CD4-positive, alpha-beta memory T cell (primary cell): ENCODE data around the gene IL6ST. TPM values are rescaled to one million over a fixed set of nuclear protein-coding genes. Genes with fewer than 3 reads are reported as not detected.

ENCODE experiments used
- CTCF ChIA-PET: fragments of 350-600 bp; sonication (Branson Sonifier 250); formaldehyde crosslinking; loops from one replicate; lab custom pipeline; 2021; ENCODE audit warnings: inconsistent platforms; ENCODE audit not compliant: partially characterized antibody; lab: Charles Lee
- POLR2A ChIA-PET: fragments of 350-600 bp; sonication (Branson Sonifier 250); formaldehyde crosslinking; loops from one replicate; lab custom pipeline; 2021; ENCODE audit not compliant: partially characterized antibody; lab: Charles Lee
- DNase-seq, 5 donors: peaks; one replicate each; pipeline versions ENCODE4 v3.0.0 to v3.0.0-alpha.2; 2020 to 2022; ENCODE audit warnings: mixed read lengths in 1 of 5
- H3K27ac ChIP-seq: one replicate; pipeline ENCODE4 v1.7.0; 2013; ENCODE audit warnings: low read depth, low read length
- H3K27me3 ChIP-seq: 2 replicates; pipeline ENCODE4 v1.7.0; 2013; ENCODE audit warnings: mild to moderate bottlenecking, low read length, moderate library complexity; ENCODE audit not compliant: insufficient read depth
- H3K36me3 ChIP-seq: 2 replicates; pipeline ENCODE4 v1.7.0; 2013; ENCODE audit warnings: mild to moderate bottlenecking, low read length, moderate library complexity; ENCODE audit not compliant: insufficient read depth
- H3K4me1 ChIP-seq: 2 replicates; pipeline ENCODE4 v1.7.0; 2013; ENCODE audit warnings: mild to moderate bottlenecking, low read length, moderate library complexity; ENCODE audit not compliant: insufficient read depth
- H3K4me3 ChIP-seq, 2 donors: one replicate each; pipeline ENCODE4 v1.7.0; 2013; ENCODE audit warnings: low read length in 2 of 2, mild to moderate bottlenecking in 1 of 2
- H3K9me3 ChIP-seq, 2 donors: one replicate each; pipeline ENCODE4 v1.7.0; 2013; ENCODE audit warnings: low read length in 2 of 2, control low read depth in 1 of 2; ENCODE audit not compliant: control insufficient read depth in 1 of 2
- H3K27ac Mint-ChIP-seq, 7 donors: one replicate each; pipeline ENCODE4 v1.8.0; 2020 to 2021; ENCODE audit warnings: mixed read lengths in 7 of 7, mild to moderate bottlenecking in 6 of 7, inconsistent platforms in 3 of 7, moderate library complexity in 3 of 7
- H3K27me3 Mint-ChIP-seq, 2 donors: one replicate each; pipeline ENCODE4 v1.8.0; 2020 to 2021; ENCODE audit warnings: mixed read lengths in 2 of 2
- H3K36me3 Mint-ChIP-seq, 2 donors: one replicate each; pipeline ENCODE4 v1.8.0; 2020 to 2021; ENCODE audit warnings: mixed read lengths in 2 of 2, inconsistent platforms in 1 of 2, mild to moderate bottlenecking in 1 of 2
- H3K4me1 Mint-ChIP-seq, 4 donors: one replicate each; pipeline ENCODE4 v1.8.0; 2020 to 2021; ENCODE audit warnings: mixed read lengths in 4 of 4, mild to moderate bottlenecking in 1 of 4
- H3K4me3 Mint-ChIP-seq, 8 donors: one replicate each; pipeline ENCODE4 v1.8.0; 2020 to 2021; ENCODE audit warnings: mixed read lengths in 8 of 8, mild to moderate bottlenecking in 7 of 8, moderate library complexity in 6 of 8, inconsistent platforms in 3 of 8
- H3K9me3 Mint-ChIP-seq, 8 donors: one replicate each; pipeline ENCODE4 v1.8.0; 2020 to 2021; ENCODE audit warnings: mixed read lengths in 8 of 8, mild to moderate bottlenecking in 5 of 8, inconsistent platforms in 3 of 8, moderate library complexity in 1 of 8
- intact Hi-C: fragments of 100-400 bp; cut with micrococcal nuclease; formaldehyde crosslinking; loops from one replicate; pipeline ENCODE4 v1.15.1; 2023
- polyA plus RNA-seq, 2 donors: library from polyadenylated mRNA; unstranded; fragments of 300-500 nt; fragmentation: Illumina TruSeq; gene quantifications; one replicate each; pipeline ENCODE4 v1.2.3, GENCODE V29; 2021
- total RNA-seq, 2 experiments: library from RNA; stranded (reverse); gene quantifications; one replicate each; pipeline ENCODE4 v1.2.3, GENCODE V29; 2021

The IL6ST gene
- total and polyA plus RNA-seq, 4 experiments from 2014 or later = 26.3 to 180 (median 110) TPM

- Histone ChIP-seq H3K9me3 (no peaks in the 10 kb centered on the region), H3K27ac (no peak overlapping the region), H3K4me1 (peaks cover 28% of the 10 kb centered on the region), H3K27me3 (no peaks in the 10 kb centered on the region), H3K36me3 (no peaks in the 10 kb centered on the region), H3K4me3 (no peak overlapping the region)
- no peaks in the 10 kb centered on the region for H3K9me3 Mint-ChIP-seq
- intact Hi-C loops = no loop called here
- no peak overlapping the region for H3K4me3 Mint-ChIP-seq
- CTCF ChIA-PET = no interaction called here
- no peaks in the 10 kb centered on the region for H3K36me3 Mint-ChIP-seq
- H3K4me1 Mint-ChIP-seq = peaks cover 15 to 40% (median 29%) of the 10 kb centered on the region in 4 donors
- H3K27ac Mint-ChIP-seq = no peak overlapping the region
- POLR2A ChIA-PET = no interaction called here
- peaks cover 2% of the 10 kb centered on the region in 2 donors for H3K27me3 Mint-ChIP-seq
- no peak for DNase-seq
Observed at GRCh38 chr5:55900776-55901175, 94.0 kb downstream of the IL6ST start.

GRCh38 chr5:55900068-55900467 is 94.7 kb downstream of the IL6ST start:
- intact Hi-C loops = no loop called here
- Histone ChIP-seq H3K9me3 (no peaks in the 10 kb centered on the region), H3K4me3 (no peak overlapping the region), H3K27me3 (no peaks in the 10 kb centered on the region), H3K27ac (no peak overlapping the region), H3K4me1 (peaks cover 27% of the 10 kb centered on the region), H3K36me3 (no peaks in the 10 kb centered on the region)
- ChIA-PET POLR2A (no interaction called here), CTCF (no interaction called here)
- Mint-ChIP-seq H3K36me3 (no peaks in the 10 kb centered on the region), H3K27me3 (peaks cover 2% of the 10 kb centered on the region in 2 donors), H3K9me3 (no peaks in the 10 kb centered on the region), H3K4me1 (peaks cover 13 to 32% (median 23%) of the 10 kb centered on the region in 4 donors), H3K27ac (no peak overlapping the region), H3K4me3 (no peak overlapping the region)
- DNase-seq = no peak

GRCh38 chr5:55899344-55899743 is 95.4 kb downstream of the IL6ST start:
- ChIA-PET POLR2A (no interaction called here), CTCF (no interaction called here)
- peaks cover 13 to 29% (median 22%) of the 10 kb centered on the region in 4 donors for H3K4me1 Mint-ChIP-seq
- H3K27me3 Mint-ChIP-seq = peaks cover 2% of the 10 kb centered on the region in 2 donors
- peak overlapping the region in 1 of 7 donors; percentile 24 for H3K27ac Mint-ChIP-seq
- no peak for DNase-seq
- Histone ChIP-seq H3K4me1 (peaks cover 27% of the 10 kb centered on the region), H3K36me3 (no peaks in the 10 kb centered on the region), H3K4me3 (no peak overlapping the region), H3K9me3 (no peaks in the 10 kb centered on the region), H3K27me3 (no peaks in the 10 kb centered on the region), H3K27ac (no peak overlapping the region)
- intact Hi-C loops = no loop called here
- no peaks in the 10 kb centered on the region for H3K9me3 Mint-ChIP-seq
- H3K36me3 Mint-ChIP-seq = no peaks in the 10 kb centered on the region
- H3K4me3 Mint-ChIP-seq = no peak overlapping the region

- no peaks in the 10 kb centered on the region for H3K27me3 ChIP-seq
- no peaks in the 10 kb centered on the region for H3K9me3 ChIP-seq
- no peak overlapping the region for H3K27ac ChIP-seq
- intact Hi-C loops = no loop called here
- no peaks in the 10 kb centered on the region for H3K36me3 Mint-ChIP-seq
- ChIA-PET CTCF (no interaction called here), POLR2A (no interaction called here)
- H3K4me3 ChIP-seq = no peak overlapping the region
- H3K36me3 ChIP-seq = no peaks in the 10 kb centered on the region
- H3K9me3 Mint-ChIP-seq = no peaks in the 10 kb centered on the region
- peaks cover 13% of the 10 kb centered on the region for H3K4me1 ChIP-seq
- peak in 3 of 5 donors; percentile 9 to 31 (median 12) for DNase-seq
- H3K27me3 Mint-ChIP-seq = peaks cover 2% of the 10 kb centered on the region in 2 donors
- peak overlapping the region in 1 of 7 donors; percentile 38 for H3K27ac Mint-ChIP-seq
- H3K4me3 Mint-ChIP-seq = peak overlapping the region in 1 of 8 donors; percentile 58
- H3K4me1 Mint-ChIP-seq = peaks cover 2 to 15% (median 10%) of the 10 kb centered on the region in 4 donors
Observed at GRCh38 chr5:55897905-55898304, 96.9 kb downstream of the IL6ST start.

- H3K9me3 Mint-ChIP-seq = no peaks in the 10 kb centered on the region
- Histone ChIP-seq H3K4me3 (no peak overlapping the region), H3K4me1 (peaks cover 9% of the 10 kb centered on the region), H3K9me3 (no peaks in the 10 kb centered on the region), H3K27me3 (no peaks in the 10 kb centered on the region), H3K36me3 (no peaks in the 10 kb centered on the region), H3K27ac (no peak overlapping the region)
- intact Hi-C loops = no loop called here
- H3K27ac Mint-ChIP-seq = peak overlapping the region in 1 of 7 donors; percentile 38
- CTCF ChIA-PET = no interaction called here
- POLR2A ChIA-PET = no interaction called here
- DNase-seq = no peak
- H3K4me3 Mint-ChIP-seq = peak overlapping the region in 4 of 8 donors; percentile 19 to 58 (median 43)
- peaks cover 2% of the 10 kb centered on the region in 2 donors for H3K27me3 Mint-ChIP-seq
- no peaks in the 10 kb centered on the region for H3K36me3 Mint-ChIP-seq
- H3K4me1 Mint-ChIP-seq = peaks cover 0 to 14% (median 8%) of the 10 kb centered on the region in 4 donors
Observed at GRCh38 chr5:55897206-55897894, 97.4 kb downstream of the IL6ST start.

GRCh38 chr5:55896663-55897062 is 98.1 kb downstream of the IL6ST start:
- H3K9me3 ChIP-seq = no peaks in the 10 kb centered on the region
- H3K27ac ChIP-seq = no peak overlapping the region
- Mint-ChIP-seq H3K4me1 (peaks cover 0 to 14% (median 8%) of the 10 kb centered on the region in 4 donors), H3K36me3 (no peaks in the 10 kb centered on the region), H3K9me3 (no peaks in the 10 kb centered on the region), H3K27ac (no peak overlapping the region), H3K4me3 (peak overlapping the region in 1 of 8 donors; percentile 35), H3K27me3 (peaks cover 2% of the 10 kb centered on the region in 2 donors)
- DNase-seq = no peak
- POLR2A ChIA-PET = no interaction called here
- no peak overlapping the region for H3K4me3 ChIP-seq
- H3K27me3 ChIP-seq = no peaks in the 10 kb centered on the region
- no peaks in the 10 kb centered on the region for H3K36me3 ChIP-seq
- intact Hi-C loops = no loop called here
- peaks cover 9% of the 10 kb centered on the region for H3K4me1 ChIP-seq
- CTCF ChIA-PET = no interaction called here

- Mint-ChIP-seq H3K36me3 (no peaks in the 10 kb centered on the region), H3K27me3 (peaks cover 2% of the 10 kb centered on the region in 2 donors), H3K27ac (no peak overlapping the region), H3K4me1 (peaks cover 0 to 14% (median 8%) of the 10 kb centered on the region in 4 donors), H3K4me3 (no peak overlapping the region), H3K9me3 (no peaks in the 10 kb centered on the region)
- H3K9me3 ChIP-seq = no peaks in the 10 kb centered on the region
- no peak overlapping the region for H3K27ac ChIP-seq
- intact Hi-C loops = no loop called here
- no peaks in the 10 kb centered on the region for H3K27me3 ChIP-seq
- peaks cover 9% of the 10 kb centered on the region for H3K4me1 ChIP-seq
- no peak overlapping the region for H3K4me3 ChIP-seq
- ChIA-PET CTCF (no interaction called here), POLR2A (no interaction called here)
- H3K36me3 ChIP-seq = no peaks in the 10 kb centered on the region
- no peak for DNase-seq
Observed at GRCh38 chr5:55896238-55896637, 98.5 kb downstream of the IL6ST start.
